UCSD-AML1 (cell line): Measurements from ENCODE around the gene LYZL4.

ENCODE experiments used
- DNase-seq: peaks from one replicate; lab custom pipeline; 2025; ENCODE audit not compliant: unreplicated experiment; lab: John Stamatoyannopoulos, UW

LYZL4 gene

DNA sequence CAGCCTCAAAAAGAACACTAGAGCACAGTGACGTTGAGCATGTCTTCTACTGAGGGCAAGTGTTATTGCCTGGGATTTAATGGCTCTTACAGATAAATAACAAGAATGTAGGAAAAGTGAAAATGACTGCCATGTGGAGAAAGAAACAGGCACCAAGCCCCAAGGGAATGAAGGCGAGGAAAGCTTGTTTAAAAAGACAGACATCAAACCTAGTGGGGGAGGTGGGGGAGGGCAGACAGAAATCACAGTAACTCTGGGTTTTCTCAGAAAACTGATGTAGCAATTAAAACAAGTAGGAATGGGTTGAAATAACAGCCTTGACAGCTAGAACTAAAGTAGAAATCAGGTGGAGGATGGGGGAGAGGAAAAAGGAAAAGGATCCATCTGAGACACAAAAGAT is 18.4 kb upstream of the LYZL4 start:
- DNase-seq, result no peak

DNA sequence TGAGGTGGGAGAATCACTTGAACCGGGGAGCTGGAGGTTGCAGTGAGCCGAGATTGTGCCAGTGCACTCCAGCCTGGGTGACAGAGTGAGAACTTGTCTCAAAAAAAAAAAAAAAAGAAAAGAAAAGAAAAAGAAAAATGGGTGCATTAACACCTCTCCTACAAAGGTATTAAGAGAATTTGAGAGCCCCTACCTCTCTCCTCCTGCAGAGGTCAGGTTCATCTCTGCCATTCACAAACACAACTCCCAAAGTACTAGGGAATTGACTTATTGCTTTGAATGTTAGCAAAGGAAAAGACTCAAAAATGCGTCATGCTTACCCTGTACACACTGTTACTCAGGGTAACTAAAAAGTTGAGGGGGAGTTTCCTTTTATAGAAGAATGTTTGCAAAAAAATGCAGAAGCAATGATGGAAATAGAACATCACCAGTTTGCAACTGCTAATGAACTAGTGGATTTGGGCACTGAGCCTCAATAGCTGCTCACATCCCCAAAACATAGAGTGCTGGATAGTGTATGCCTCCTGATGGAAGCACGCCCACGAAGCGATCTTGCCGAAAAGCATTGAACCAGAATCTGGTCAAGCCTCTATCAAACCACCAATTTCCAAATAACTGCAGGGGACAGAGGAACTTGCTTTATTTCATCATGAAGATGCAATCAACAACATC is 15.5 kb upstream of the LYZL4 start:
- no peak for DNase-seq

DNA sequence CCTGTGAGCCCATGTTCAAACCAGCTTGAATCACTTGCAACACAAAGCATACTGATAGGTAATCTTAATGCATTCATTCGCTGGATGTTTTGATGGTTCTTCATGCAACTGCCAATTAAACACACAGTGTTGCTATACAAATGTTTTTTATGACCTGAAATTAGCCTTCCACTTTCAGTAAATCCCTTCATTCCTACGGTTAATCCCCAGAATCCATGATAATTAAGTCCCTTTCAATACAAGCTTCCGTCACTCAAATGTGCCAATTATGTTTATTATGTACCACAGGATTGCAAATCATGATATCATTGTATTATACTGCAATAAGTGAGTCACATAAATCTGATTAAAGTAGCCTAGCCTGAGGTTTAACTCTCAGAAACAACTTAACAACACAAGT is 14.5 kb upstream of the LYZL4 start:
- no peak for DNase-seq

DNA sequence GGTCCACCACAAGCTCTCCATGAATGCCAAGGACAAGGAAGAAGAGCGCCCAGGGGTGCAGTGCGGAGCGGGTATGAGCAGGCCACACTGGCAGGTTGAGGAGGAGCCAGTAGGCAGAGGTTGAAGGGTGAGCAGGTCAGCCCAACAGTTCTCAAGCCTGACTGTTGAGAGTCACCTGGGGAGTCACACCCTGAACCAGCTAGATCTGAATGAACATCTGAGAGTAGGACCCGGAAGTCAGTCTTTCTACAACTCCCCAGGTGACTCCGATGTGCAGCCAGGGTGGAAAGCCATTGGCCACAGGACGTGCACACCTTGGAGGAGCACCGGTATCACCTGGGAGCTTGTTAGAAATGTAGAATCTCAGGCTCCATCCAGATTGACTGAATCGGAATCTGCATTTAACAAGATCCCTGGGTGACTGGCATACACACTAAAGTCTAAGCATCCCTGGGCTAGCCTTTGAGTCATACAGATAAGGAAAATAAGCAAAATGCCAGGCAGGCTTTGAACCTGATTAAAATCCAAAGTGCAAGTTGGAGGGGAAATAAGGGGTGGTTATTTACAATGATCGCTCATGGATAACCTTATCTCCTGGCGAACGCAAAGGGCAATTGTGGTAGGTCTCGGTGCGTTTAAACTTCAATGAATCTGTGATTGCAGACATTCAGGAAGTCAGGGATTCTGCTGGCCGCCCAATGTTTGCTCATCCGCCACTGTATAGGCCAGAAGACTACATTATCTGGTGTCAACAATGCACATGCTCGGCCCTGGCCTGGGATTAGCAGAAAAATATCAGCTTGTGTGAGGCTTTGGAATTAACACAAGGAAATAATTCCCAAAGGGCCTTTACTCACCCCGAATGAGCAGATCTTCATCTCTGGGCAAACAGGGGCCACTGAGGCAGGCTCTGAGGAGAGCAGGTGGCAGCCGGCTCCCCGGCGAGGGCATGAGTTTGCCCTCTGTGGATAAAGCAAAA is 11.7 kb upstream of the LYZL4 start:
- DNase-seq, result no peak

DNA sequence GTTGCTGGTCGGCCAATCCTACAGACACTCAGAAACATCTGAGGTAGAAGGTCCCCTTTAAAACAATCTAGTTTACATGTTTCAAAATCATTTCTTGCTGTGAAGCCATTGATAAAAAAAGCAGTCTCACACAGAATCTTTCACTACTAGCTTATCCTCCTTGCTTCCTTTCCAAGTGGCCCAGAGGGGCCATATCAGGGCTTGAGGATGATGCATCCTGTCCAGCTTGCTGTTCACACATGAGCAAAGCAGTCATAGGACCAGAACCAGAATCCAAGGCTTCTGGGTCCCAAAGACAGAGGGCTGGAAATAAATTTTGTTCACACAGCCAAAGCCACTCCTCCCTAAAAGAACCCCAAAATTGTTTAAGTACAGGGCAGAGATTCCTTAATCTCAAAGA is 9.2 kb upstream of the LYZL4 start:
- no peak for DNase-seq

DNA sequence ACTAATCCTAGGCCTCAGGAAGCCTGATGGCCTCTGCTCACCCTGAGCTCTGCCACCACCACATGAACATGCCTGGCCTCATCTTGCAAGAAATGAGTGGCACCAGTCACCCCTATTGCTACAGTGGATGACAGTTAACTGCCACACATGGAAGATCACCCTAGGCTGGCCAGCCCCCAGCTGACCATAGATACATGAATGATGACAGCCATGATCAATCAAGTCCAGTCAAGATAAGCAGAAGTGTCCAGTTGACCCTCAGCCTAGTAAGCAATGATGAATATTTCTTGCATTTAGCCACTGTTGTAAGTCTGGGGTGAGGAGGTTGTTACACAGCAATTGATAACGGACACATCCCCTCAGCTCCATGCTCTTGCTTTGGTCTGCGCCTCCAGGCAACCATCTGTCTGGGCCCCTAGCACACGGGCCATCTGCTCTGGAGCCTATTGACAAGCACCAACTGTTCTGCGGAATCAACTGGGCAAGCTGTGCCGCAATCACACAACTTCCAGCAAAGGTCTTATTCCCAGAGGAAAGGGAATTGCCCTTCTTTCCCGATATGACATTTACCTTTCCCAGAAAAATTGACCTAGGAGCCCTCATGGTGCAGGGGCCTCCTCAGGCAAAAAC is 2.2 kb upstream of the LYZL4 start:
- no peak for DNase-seq

DNA sequence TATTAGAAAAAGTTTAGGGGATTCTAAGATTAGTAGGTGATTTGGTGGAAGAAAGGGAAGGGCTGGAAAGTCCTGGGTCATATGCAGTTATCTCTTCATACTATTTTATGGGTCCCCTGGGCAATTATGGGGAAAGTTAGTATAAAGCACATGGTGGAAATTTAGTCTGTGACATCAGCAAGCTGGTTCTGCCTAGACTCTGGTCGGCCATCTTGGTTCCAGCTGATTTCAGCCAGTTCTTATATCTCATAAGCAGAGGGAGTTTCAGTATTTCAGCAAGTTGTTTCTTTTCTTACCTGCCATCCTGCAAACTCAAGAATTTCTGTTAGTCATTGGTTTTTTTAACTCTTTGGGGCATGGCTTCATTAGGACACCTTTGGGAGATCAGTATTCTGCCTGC is 1.0 kb upstream of the LYZL4 start:
- no peak for DNase-seq

DNA sequence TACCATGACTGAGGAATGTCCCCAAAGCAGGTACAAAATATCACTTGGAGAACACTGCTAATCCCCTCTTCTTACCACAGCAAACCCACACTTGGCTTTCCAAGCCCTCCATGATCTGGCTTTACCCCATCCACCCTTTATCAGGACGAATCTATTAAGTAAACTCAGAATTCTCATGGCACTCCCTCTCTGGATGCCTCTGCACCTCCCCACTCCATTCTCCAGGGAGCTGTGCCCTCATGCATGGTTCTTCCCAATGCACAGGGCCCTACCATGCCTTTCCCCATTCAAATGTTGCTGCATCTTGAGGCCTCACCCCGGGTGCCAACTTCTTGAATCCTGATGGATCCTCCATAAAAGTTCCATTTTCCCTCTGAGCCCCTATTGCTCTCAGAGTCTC is 2.3 kb downstream of the LYZL4 start:
- DNase-seq, result no peak

DNA sequence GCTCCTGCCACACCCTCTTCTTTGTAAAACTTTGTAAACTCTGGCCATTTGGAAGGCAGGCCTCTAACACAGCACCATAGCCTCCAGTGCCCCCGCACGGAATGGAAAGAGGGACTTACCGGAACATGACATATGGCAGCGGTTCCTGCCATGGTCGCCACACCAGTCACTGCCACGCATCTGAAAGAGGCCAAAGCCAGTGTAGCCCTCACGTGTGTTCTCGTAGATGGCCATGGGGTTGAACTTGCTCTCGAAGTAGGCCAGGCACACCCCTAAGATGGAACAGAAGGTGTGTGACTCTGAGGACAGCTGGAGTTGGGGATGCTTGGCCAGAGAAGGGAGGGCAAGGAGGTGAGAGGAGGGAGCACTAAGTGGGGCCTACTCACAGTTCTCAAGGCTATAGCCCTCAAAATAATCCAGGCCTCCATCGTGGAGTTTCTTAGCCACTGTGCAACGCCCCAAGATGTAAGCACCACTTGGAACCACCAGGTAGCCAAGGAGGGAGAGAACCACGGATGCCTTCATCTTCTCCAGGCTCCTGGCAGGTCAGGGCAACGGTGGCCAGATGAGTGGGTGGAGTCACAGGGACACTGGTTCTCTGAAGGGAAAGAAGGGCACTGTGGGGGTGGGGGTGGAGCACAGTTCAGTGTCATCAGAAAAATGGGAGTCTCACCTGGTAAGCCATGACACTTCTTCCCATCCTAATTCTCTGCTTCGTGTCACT is 3.5 kb downstream of the LYZL4 start:
- no peak for DNase-seq

DNA sequence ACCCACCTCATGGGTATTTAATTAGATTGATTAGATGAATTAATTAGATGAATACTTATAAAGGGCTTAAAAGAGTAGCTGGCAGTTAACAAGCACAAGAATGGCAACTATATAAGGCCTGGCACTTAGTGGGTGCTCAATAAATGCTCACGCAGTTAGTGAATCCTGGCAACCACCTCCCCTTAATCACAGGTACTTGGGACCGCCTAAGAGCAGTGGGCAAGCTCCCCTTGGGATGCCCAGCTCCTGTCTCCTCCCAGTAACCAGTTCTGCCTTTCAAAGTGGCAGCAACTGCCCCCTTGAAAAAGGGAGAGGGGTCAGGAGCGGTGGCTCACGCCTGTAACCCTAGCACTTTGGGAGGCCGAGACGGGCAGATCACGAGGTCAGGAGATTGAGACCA is 4.6 kb downstream of the LYZL4 start:
- DNase-seq, result no peak

DNA sequence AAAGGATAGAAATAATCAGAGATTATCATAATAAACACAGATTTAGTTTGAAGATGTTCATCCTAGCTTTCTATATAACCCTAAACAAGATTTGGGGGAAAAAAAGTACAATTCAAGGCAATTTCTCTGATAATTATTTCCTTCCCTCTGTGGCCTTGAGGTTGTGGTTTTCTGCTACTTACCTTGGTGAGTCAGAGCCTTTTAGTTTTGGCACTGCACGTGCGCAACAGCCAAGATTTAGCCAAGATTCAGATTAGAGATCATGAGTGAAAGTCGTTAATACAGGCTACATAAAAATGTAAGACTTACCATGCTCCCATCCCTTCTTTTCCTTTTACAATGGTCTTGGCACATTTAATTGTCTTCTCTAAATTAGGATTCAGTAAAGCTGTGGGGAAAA is 6.7 kb downstream of the LYZL4 start:
- DNase-seq, result no peak

DNA sequence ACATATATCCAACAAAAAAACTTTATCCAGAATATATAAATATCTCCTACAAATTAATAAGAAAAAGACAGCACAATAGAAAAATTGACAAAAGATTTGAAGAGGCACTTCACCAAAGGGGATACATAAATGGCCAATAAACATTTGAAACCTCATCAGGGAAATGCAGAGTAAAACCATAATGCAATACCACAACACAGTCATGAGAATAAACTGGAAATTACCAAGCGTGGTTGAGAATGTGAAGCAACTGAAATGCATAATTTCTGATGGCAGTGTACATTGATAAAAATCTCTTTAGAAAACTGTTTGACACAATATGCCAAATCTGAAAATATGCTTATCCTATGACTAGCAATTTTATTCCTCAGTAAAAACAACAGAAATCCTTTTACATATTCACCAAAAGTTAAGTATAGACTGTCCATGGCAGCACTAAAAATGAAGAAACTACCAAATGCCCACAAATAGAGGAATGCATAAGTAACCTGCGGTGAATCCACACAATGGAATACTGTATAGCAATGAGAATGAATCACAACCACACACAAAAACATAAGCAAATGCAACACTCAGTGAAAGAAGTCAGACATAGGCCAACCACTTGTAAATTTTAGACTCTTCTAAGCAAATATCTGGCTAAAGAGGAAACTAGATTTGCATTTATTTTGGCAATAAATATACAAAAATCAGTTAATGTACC is 7.9 kb downstream of the LYZL4 start:
- DNase-seq, result no peak

DNA sequence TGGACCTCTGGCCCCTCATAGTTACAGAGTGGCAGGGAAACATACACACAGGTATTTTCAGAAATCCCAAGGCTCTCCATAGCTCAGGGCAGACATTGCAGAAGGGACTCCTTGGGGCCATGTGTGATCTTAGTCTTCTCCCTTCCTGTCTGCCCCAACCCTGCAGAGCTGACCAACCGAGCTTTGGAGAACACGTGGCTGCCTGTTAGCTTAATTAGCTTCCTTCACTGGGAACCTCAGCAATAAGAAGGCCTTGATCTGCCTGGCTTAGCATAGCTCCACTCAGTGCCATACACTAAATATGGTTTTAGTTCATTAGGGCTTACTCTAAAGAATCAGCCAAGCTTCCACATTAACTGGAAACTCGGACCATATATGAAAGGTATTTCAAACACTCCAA is 12.3 kb downstream of the LYZL4 start:
- no peak for DNase-seq

DNA sequence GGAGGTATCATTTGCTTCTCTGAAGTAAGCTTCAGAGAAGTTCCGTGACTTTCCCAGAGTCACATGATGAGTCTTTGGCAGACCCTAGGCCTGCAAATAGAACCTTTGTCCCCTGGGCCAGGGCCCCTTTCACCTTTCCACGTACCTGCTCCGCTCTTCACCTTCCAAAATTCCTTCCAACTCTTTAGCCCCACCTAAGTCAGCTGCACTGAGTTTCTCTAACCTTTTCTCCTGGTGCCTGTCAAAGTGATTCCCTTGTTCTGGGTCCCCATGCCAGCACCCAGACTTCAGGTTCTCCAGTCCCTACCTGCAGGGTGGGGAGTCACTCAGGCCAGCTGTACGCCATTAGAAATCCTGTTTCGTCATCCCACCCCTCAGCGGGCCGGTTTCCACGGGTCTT is 12.8 kb downstream of the LYZL4 start:
- no peak for DNase-seq

DNA sequence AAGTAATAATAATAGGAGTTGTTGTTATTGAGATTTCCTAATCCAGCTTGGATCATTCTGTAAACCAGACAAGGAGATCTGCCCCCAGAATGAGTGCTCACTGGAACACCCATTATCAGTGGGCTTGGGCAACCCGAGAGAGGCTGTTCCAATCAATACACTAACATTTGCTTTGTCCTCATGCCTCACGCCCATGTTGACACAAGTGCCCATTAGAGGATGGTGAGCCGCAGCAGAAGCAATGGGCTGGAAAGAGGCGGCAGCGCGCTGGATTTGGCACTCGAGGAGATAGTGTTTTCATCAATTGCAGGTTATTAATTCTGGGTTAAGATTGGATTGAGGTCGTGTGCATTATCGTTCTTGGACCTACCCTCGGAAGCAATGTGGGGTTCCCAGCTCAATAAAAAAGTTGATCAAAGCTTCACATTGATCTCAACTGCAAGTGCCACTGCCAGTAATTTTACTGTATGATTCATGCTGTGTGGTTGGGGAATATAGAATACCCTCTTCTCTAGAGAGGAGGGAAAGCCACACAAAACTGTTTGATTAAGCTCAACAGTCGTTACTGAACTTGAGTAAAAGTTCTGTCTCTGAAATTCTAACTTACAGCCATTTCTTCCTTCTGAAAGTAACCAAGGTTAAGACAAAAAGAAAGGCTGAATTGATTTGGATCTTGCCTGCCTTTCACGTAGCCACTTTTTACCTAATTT is 15.7 kb downstream of the LYZL4 start:
- DNase-seq, result no peak

DNA sequence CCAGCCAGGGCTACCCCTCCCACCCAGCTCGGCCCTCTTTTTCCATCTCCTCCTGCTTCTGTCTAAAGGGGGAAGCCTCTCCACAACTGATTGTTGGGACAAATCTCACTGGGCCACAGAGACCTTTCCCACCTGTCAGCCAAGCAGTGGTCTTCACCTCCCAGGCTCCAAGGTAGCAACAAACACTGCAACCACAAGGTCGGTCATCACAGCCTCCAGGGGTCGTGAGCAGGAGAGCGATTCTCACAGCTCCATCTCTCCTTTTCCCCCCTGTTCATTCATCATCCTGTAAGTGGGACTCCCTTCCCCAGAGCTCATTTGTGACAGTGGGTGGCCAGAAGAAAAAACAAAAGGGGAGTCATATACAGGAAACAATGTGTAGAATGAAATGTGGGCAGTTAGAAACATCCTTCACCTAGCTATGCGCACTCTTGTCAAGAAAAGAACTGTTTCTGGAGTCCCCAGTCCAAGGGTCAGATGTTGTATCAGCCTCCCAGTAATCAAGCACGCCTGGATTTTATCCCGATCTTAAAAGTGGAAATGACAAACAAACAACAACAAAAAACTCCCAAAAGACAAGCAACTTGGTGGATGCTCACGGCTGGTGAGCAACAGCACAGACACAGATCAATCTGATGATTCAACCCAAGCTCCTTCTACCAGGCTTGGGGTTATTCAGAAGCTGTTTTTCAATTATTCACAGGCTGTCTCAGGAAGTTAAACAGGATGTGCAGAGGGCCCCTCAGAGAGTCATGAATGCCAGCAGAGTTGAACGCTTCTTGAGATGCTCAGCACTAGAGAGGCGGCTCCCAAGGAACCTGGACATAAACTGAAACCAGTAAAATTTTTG is 22.4 kb downstream of the LYZL4 start:
- DNase-seq, result no peak

DNA sequence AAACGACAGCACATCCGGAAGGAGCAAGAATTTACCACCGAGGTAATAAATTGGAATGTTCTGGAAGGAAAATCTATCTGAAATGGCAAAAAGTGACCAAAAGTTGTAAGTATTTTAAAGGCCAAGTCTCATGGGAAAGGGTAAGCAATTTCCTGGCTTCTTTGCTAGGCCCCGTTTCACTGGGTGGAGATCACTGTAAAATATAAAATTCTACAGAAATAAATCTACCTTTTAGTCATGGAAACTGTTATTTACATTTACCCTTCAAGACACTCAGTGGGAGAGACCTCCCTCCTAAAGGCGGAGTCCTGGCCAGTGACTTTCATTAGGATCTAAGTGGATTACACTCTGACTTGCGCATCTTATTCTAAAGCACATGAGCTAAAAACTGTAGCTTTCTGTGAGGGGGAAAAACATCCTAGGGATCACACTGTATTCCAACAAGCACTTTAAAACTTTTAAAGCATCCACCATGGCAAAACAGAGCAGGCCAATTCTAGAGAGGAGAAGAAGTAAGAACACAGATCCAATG is 28.8 kb downstream of the LYZL4 start:
- DNase-seq, result no peak

DNA sequence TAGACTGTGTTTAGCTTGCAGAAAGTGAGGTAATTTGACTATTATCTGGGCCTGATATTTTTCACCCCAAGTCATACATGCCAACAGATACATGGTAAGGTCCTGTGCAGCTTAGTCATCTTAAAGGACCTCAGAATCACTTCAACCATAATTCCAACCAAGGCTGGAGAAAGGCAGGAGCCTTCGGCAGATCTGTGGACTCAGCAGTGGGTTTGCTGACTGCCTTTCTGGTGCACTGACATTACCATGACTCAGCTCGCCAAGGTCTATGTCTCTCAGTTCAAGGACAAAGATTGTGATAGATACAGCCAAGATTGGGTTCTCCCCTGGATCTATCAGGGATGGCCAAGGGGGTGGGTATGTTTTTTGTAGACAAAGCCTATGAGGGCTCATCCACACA is 32.7 kb downstream of the LYZL4 start:
- no peak for DNase-seq

DNA sequence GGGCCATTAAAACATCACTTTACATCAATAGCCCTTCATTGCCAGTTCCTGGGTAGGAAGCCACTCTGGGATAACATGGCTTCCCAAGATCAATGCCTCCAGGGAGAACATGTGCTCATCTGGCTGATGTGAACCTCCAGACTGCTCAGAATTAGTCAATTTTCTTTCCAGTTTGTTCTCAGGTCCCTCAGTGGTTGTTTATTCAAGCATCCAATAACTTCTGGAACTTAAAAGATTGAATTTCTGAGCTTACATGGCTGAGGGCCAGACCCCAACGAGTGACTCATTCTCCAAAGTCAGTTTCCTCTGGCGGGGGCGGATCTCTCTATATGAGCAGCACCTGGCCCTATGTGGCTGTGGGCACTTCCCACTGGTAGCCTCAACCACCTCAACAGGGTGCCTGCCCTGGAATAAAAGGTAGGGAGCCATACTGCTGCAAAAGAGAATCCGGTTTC is 34.0 kb downstream of the LYZL4 start:
- no peak for DNase-seq
